ENCODE measurements around the gene ARHGAP24. TPM values are rescaled to one million over a fixed set of nuclear protein-coding genes. Genes with fewer than 3 reads are reported as not detected.
"Not testable (repeated sequence)": the region's sequence is repeated elsewhere in the genome, so short reads cannot be mapped to it uniquely, and the experiment has no call there.

ARHGAP24 gene
- total RNA-seq, 1 donor from 2014 or later = 1.5 TPM

DNA sequence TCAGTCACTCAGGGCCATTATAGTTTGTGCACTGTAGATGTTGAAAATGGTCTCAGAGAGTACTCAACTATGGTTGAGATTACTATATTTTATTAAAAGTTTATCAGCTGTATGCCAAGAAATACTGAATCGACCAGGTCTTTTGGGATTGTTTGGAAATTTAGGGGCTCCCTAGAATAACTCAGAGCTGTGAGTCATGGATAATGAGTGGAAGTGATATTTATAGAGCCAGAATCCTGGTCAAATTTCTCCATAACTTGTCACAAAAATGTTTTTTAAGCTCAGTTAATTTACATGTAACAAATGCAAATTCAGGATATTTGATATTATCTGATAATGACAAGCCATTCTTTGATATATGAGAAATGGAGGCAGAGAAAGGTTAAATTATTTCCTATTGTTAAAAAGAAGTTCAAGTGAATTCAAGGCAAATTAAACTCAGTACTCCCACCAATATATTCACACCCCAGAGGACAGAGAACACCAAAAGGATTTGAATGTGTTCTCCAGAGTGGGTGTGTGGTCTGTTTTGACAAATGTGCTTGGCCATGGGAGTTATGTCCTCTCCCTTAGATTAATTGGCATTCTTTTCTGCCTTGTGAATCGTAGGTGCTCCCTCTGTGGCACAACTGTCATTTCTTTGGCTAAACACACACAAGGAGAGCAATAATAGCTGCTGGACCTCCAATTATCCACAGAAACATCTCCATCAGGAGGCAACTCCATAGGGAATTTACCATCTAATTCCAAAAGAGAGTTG, 37.7 kb downstream of the ARHGAP24 start:
- no peak for TF ChIP-seq CTCF (conservative IDR thresholded peaks at IDR 0.05)
- Mint-ChIP-seq H3K4me1 (no peaks in the 10 kb centered on the region), H3K27me3 (ENCODE audit: low read depth) (no peaks in the 10 kb centered on the region)

GRCh38 chr4:85514117-85514516, 39.2 kb downstream of the ARHGAP24 start:
- DNase-seq (ENCODE audit: low read depth, low spot score) = no peak
- Mint-ChIP-seq H3K36me3 (ENCODE audit: low read depth) (no peaks in the 10 kb centered on the region), H3K27me3 (ENCODE audit: low read depth) (no peaks in the 10 kb centered on the region), H3K4me3 (no peak overlapping the region), H3K9me3 (no peaks in the 10 kb centered on the region), H3K27ac (ENCODE audit: unreplicated experiment) (no peak overlapping the region), H3K4me1 (no peaks in the 10 kb centered on the region)
- TF ChIP-seq CTCF (conservative IDR thresholded peaks at IDR 0.05) = no peak

More for the DNA sequence above, 37.7 kb downstream of the ARHGAP24 start:
- no peak overlapping the region for H3K4me3 Mint-ChIP-seq
- no peaks in the 10 kb centered on the region for H3K36me3 Mint-ChIP-seq (ENCODE audit: low read depth)
- H3K27ac Mint-ChIP-seq (ENCODE audit: unreplicated experiment) = no peak overlapping the region
- H3K9me3 Mint-ChIP-seq = no peaks in the 10 kb centered on the region
- no peak for DNase-seq (ENCODE audit: low read depth, low spot score)

- TF ChIP-seq CTCF (conservative IDR thresholded peaks at IDR 0.05) = no peak
- H3K27ac Mint-ChIP-seq (ENCODE audit: unreplicated experiment) = no peak overlapping the region
- no peaks in the 10 kb centered on the region for H3K27me3 Mint-ChIP-seq (ENCODE audit: low read depth)
Observed at GRCh38 chr4:85514783-85515182, 39.8 kb downstream of the ARHGAP24 start.

GRCh38 chr4:85515701-85516100, 40.8 kb downstream of the ARHGAP24 start:
- H3K36me3 Mint-ChIP-seq (ENCODE audit: low read depth) = no peaks in the 10 kb centered on the region
- no peaks in the 10 kb centered on the region for H3K4me1 Mint-ChIP-seq
- no peaks in the 10 kb centered on the region for H3K9me3 Mint-ChIP-seq
- no peak for TF ChIP-seq CTCF (conservative IDR thresholded peaks at IDR 0.05)
- H3K27me3 Mint-ChIP-seq (ENCODE audit: low read depth) = no peaks in the 10 kb centered on the region
- no peak overlapping the region for H3K4me3 Mint-ChIP-seq
- no peak for DNase-seq (ENCODE audit: low read depth, low spot score)
- H3K27ac Mint-ChIP-seq (ENCODE audit: unreplicated experiment) = no peak overlapping the region

More at GRCh38 chr4:85514783-85515182, 39.8 kb downstream of the ARHGAP24 start:
- Mint-ChIP-seq H3K36me3 (ENCODE audit: low read depth) (no peaks in the 10 kb centered on the region), H3K9me3 (no peaks in the 10 kb centered on the region), H3K4me3 (no peak overlapping the region), H3K4me1 (no peaks in the 10 kb centered on the region)
- no peak for DNase-seq (ENCODE audit: low read depth, low spot score)

DNA sequence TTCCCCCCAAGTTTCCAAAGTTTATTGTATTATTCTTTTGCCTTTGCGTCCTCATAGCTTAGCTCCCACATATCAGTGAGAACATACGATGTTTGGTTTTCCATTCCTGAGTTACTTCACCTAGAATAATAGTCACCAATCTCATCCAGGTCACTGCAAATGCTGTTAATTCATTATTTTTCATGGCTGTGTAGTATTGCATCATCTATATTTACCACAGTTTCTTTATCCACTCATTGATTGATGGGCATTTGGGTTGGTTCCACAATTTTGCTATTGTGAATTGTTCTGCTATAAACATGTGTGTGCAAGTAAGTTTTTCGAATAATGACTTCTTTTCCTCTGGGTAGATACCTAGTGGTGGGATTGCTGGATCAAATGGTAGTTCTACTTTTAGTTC, 43.6 kb downstream of the ARHGAP24 start:
- not testable (repeated sequence) for H3K4me3 Mint-ChIP-seq; H3K9me3 Mint-ChIP-seq; DNase-seq (ENCODE audit: low read depth, low spot score); H3K27ac Mint-ChIP-seq (ENCODE audit: unreplicated experiment); H3K4me1 Mint-ChIP-seq; H3K36me3 Mint-ChIP-seq (ENCODE audit: low read depth); H3K27me3 Mint-ChIP-seq (ENCODE audit: low read depth)

Measured in neural crest cell (in vitro differentiated cells).